GM12878 (cell line): ENCODE measurements around the gene ENO2.

Experiments
- ATF7 ChIP-seq: fragments of 450-650 bp; IDR thresholded peaks from 2 replicates; pipeline ENCODE4 v1.6.1; 2016; ENCODE audit warnings: low read depth, mild to moderate bottlenecking
- EZH2 ChIP-seq: IDR thresholded peaks from 2 replicates; pipeline ENCODE4 v1.6.1; 2012; ENCODE audit warnings: low read depth, mild to moderate bottlenecking, control low read depth, inconsistent platforms, low read length, borderline replicate concordance; ENCODE audit not compliant: control insufficient read depth
- FOXM1 ChIP-seq: IDR thresholded peaks from 2 replicates; pipeline ENCODE4 v1.6.1; 2012; ENCODE audit warnings: low read depth, mild to moderate bottlenecking, inconsistent platforms, low read length, moderate library complexity
- KDM1A ChIP-seq: fragments of 200-600 bp; sonication (generic); IDR thresholded peaks from 2 replicates; pipeline ENCODE4 v1.6.1; 2016; ENCODE audit warnings: borderline replicate concordance
- NRF1 ChIP-seq: conservative IDR thresholded peaks from 2 replicates; pipeline ENCODE4 v1.6.1; 2011; ENCODE audit warnings: mild to moderate bottlenecking, low read depth, low read length, improper control_type of control experiment
- POLR2AphosphoS5 ChIP-seq: IDR thresholded peaks from 2 replicates; pipeline ENCODE4 v1.6.1; 2011; ENCODE audit warnings: mild to moderate bottlenecking, low read length, inconsistent platforms
- TF ChIP-seq, protein P1 (sequence below), 3 experiments: IDR thresholded peaks in 2 of 3; conservative IDR thresholded peaks in 1 of 3; 2 replicates each; pipeline ENCODE4 v1.5.1; 2011; ENCODE audit warnings: low read depth in 3 of 3, low read length in 3 of 3, mild to moderate bottlenecking in 3 of 3, control low read depth in 2 of 3, moderate library complexity in 2 of 3, inconsistent platforms in 1 of 3, mixed read lengths in 1 of 3; ENCODE audit not compliant: control insufficient read depth in 2 of 3, insufficient read depth in 1 of 3; ENCODE audit errors: extremely low read depth in 1 of 3
- TF ChIP-seq, protein P2 (sequence below): IDR thresholded peaks from 2 replicates; pipeline ENCODE4 v1.6.1; 2011; ENCODE audit warnings: low read depth, low read length, improper control_type of control experiment, borderline replicate concordance
- TF ChIP-seq, protein P3 (sequence below): IDR thresholded peaks from 2 replicates; pipeline ENCODE4 v1.6.1; 2012; ENCODE audit warnings: low read depth, low read length, improper control_type of control experiment
- TF ChIP-seq, protein P4 (sequence below): IDR thresholded peaks from 2 replicates; pipeline ENCODE4 v1.6.1; 2012; ENCODE audit warnings: low read depth, low read length, improper control_type of control experiment

DNA sequence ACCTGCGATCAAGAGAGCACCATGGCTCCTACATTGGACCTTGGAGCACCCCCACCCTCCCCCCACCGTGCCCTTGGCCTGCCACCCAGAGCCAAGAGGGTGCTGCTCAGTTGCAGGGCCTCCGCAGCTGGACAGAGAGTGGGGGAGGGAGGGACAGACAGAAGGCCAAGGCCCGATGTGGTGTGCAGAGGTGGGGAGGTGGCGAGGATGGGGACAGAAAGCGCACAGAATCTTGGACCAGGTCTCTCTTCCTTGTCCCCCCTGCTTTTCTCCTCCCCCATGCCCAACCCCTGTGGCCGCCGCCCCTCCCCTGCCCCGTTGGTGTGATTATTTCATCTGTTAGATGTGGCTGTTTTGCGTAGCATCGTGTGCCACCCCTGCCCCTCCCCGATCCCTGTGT is 27.4 kb downstream of the ENO2 start:
- TF ChIP-seq EZH2 (no peak), KDM1A (no peak), POLR2AphosphoS5 (no peak), FOXM1 (no peak), ATF7 (no peak), NRF1 (no peak)
- TF ChIP-seq, protein P1, sequence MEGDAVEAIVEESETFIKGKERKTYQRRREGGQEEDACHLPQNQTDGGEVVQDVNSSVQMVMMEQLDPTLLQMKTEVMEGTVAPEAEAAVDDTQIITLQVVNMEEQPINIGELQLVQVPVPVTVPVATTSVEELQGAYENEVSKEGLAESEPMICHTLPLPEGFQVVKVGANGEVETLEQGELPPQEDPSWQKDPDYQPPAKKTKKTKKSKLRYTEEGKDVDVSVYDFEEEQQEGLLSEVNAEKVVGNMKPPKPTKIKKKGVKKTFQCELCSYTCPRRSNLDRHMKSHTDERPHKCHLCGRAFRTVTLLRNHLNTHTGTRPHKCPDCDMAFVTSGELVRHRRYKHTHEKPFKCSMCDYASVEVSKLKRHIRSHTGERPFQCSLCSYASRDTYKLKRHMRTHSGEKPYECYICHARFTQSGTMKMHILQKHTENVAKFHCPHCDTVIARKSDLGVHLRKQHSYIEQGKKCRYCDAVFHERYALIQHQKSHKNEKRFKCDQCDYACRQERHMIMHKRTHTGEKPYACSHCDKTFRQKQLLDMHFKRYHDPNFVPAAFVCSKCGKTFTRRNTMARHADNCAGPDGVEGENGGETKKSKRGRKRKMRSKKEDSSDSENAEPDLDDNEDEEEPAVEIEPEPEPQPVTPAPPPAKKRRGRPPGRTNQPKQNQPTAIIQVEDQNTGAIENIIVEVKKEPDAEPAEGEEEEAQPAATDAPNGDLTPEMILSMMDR (IDR thresholded peaks at IDR 0.05 in 2 of 3, conservative IDR thresholded peaks at IDR 0.05 in 1 of 3; ENCODE audit: control insufficient read depth in 2 of 3, extremely low read depth in 1 of 3, insufficient read depth in 1 of 3, low read depth in 3 of 3, low read length in 3 of 3) = no peak
- TF ChIP-seq, protein P2, sequence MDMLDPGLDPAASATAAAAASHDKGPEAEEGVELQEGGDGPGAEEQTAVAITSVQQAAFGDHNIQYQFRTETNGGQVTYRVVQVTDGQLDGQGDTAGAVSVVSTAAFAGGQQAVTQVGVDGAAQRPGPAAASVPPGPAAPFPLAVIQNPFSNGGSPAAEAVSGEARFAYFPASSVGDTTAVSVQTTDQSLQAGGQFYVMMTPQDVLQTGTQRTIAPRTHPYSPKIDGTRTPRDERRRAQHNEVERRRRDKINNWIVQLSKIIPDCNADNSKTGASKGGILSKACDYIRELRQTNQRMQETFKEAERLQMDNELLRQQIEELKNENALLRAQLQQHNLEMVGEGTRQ = no peak
- TF ChIP-seq, protein P3, sequence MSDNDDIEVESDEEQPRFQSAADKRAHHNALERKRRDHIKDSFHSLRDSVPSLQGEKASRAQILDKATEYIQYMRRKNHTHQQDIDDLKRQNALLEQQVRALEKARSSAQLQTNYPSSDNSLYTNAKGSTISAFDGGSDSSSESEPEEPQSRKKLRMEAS = no peak
- TF ChIP-seq, protein P4, sequence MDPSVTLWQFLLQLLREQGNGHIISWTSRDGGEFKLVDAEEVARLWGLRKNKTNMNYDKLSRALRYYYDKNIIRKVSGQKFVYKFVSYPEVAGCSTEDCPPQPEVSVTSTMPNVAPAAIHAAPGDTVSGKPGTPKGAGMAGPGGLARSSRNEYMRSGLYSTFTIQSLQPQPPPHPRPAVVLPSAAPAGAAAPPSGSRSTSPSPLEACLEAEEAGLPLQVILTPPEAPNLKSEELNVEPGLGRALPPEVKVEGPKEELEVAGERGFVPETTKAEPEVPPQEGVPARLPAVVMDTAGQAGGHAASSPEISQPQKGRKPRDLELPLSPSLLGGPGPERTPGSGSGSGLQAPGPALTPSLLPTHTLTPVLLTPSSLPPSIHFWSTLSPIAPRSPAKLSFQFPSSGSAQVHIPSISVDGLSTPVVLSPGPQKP = no peak
